HG03135 (cell line): Measurements from ENCODE around the gene MID1IP1.

Experiments used
- ATAC-seq: cut with Tn5 transposase; IDR thresholded peaks from one replicate; pipeline ENCODE4 v1.9.1; 2021; ENCODE audit warnings: mild to moderate bottlenecking, moderate library complexity; ENCODE audit not compliant: unreplicated experiment

The MID1IP1 gene, protein sequence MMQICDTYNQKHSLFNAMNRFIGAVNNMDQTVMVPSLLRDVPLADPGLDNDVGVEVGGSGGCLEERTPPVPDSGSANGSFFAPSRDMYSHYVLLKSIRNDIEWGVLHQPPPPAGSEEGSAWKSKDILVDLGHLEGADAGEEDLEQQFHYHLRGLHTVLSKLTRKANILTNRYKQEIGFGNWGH

GRCh38 chrX:38800981-38801845 is at the start of gene MID1IP1:
Gene MID1IP1 (plus strand): TSS chrX:38801459. CDS start chrX:38804947, 3,488 bp downstream.
- ATAC-seq, result peak; percentile 50

DNA sequence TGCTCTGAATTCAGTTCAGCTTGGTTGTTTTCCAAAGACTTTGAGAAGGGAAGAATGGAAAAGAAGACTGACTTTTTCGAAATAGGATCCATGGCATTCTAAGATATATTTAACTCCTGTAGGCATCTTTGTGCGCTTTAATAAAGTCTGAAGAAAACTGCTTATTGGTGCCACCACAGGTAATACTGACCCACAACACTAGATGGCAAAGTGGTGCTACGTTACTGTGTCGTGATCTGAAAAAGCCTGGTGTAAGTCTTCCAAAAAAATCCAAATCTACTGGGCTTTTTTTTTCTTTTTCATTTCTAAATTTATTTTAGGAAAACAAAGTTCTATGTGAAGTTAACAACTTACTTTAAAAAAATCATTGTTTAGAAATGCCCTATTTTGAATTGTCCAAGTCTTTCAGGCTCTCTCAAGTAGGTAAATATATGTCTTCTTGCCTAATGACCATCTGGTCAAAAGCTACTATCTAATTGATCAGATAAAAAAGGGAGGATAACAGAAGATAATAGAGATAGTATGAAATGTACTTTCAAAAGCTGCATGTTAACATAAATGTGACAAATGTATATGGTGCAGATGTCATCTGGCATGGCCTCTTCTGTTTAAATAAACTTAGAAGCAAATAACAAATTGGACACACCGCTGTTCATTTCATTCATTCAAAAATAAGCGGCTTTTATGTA is 47.0 kb upstream of the MID1IP1 start:
- ATAC-seq, result no peak

DNA sequence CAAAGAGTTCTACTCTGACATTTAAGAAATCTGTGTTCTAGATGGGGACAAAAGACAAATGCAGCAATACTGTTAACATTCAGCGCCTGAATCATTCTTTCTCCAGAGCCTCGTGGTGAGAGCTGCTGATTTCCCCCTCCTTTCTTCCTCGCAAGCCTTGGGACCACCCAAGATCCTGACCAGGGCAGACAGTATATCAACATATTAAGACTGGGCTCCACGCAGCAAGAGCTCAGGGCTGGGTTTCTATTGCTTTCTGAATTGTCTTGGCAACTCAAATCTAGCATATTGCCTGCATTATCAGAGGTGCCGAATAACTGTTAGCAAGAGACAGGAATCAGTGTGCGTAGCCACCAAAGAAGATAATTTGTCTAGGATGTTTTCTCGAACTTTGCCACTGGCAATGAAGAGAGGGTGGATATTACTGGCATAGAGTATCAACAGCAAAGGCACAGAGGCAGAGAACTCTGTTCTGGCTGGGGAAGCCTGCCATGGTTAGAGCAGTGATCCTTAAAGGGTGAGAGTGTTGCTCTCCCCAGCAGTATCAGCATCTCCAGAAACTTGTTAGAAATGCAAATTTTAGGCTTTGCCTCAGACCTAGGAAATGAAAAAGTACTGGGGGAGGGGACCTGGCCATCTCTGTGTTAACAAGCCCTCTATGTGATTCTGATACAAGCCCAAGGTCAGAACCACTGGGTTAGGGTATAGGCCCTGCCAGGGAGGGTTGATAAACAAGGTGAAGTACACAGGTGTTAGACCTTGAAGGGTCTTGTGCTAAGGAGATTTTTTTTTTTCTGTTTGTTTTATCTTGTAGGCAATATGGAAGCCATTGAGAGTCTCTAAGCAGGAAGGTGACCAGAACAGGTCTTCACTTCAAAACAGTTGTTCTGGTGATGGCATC is 46.2 kb upstream of the MID1IP1 start:
- no peak for ATAC-seq

DNA sequence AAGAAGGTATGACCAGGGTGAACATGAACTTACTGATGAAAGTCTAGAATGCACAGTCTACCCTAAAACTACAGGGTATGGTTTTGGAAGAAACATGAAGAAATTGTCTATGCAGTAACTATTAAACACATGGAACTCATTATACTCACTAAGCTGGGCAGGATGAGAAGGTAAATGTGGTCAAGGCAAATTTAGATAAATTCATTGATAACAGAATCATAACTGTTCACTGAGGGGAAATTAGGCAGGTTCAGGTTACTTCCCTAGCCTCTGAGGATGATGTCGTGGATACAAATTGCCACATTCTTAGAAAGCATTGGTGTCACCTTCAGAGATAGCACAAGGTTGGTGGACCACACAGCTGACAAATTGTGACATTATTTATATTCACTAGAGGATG is 40.4 kb upstream of the MID1IP1 start:
- ATAC-seq, result no peak

GRCh38 chrX:38768079-38768478 is 33.2 kb upstream of the MID1IP1 start:
- no peak for ATAC-seq

DNA sequence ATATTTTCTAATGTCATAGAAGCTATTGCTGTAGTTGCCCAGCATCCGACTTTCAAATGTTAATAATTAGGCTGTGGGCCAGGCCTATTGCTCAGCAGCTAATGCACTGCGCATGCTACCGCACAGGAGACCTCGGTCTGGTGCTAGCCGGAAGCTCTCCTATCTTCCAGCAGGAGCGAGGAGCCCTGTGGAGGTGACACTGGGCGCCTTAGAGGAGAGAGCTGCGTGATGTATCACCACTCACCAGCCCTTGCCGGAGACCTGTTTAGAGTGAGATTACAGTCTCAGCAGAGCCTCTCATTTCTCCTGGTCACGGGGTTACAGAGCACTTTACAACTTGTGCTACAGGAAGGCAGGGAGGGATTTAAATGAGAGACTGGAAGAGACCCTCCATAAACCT is 31.1 kb upstream of the MID1IP1 start:
- no peak for ATAC-seq

GRCh38 chrX:38774249-38774648 is 27.0 kb upstream of the MID1IP1 start:
- ATAC-seq, result no peak

- ATAC-seq, result no peak
These were observed 4.3 kb upstream of the MID1IP1 start for GRCh38 chrX:38796946-38797345.

DNA sequence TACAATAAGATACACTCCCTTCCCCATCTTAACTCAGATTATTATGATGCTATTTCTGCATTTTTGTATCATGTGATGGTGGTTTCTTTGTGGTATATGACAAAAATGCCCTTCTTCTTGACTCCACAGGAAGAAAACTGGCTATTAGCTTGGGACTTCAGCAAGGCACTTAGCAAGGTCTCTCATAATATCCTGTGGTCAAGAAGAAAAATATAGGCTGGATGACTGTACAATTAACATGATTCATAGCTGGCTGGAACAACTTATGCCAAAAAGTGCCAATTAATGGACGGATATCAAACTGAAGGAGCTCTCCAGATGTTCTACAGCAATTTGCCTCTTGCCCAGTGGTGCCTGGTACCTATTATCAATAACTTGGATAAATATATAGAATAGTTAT is 2.3 kb upstream of the MID1IP1 start:
- ATAC-seq, result no peak

GRCh38 chrX:38799995-38800580 is 1.2 kb upstream of the MID1IP1 start:
- no peak for ATAC-seq

DNA sequence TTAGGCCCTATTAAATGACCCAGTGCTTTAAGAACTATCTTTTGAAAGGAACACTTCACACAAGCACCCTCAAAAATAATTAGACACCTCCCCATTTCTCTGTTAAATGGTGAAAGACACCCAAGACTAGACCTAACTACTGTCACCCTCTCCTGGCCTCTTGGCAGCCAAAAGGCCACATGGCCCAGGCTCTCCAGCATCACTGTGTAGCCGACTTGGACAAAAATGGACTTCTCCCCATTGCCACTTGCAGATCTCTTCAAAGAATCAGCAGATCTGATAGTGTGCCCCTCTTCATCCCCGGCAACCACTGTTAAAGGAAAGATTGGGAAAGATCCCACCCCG is 2.0 kb downstream of the MID1IP1 start:
- ATAC-seq, result no peak

DNA sequence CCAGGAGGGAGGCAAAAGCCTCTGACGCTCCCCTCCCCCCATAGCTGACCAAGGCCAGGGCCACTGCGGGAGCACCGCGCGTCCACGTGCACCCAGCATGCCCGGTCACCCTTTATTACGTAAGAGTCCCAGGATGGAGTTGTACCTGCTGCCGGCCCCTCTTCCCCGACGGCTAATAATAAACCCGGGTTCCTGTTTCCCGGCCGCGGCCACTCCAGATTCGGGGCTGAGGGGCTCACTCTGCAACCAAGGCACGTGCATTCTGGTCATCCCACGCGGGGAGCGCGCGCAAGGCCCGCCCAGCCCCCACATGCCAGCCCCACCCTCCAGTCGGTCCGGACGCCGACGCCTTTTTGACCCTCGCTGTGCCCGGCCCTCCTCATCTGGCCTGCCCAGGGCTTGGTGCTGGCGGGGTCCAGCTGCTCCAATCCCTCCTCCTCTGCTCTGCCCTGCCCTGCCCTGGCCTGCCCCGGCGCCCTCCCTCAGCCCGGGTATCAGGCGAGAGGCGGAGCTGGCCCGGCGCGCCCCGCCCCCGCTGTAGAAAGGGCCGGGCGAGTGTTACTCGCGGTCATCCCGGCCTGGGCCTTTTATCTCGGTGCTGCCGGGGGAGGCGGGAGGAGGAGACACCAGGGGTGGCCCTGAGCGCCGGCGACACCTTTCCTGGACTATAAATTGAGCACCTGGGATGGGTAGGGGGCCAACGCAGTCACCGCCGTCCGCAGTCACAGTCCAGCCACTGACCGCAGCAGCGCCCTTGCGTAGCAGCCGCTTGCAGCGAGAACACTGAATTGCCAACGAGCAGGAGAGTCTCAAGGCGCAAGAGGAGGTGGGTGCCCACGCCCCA is 2.6 kb downstream of the MID1IP1 start:
- ATAC-seq, result peak; percentile 53

- peak; percentile 2 for ATAC-seq
These were observed 3.1 kb downstream of the MID1IP1 start for GRCh38 chrX:38804432-38804681.

DNA sequence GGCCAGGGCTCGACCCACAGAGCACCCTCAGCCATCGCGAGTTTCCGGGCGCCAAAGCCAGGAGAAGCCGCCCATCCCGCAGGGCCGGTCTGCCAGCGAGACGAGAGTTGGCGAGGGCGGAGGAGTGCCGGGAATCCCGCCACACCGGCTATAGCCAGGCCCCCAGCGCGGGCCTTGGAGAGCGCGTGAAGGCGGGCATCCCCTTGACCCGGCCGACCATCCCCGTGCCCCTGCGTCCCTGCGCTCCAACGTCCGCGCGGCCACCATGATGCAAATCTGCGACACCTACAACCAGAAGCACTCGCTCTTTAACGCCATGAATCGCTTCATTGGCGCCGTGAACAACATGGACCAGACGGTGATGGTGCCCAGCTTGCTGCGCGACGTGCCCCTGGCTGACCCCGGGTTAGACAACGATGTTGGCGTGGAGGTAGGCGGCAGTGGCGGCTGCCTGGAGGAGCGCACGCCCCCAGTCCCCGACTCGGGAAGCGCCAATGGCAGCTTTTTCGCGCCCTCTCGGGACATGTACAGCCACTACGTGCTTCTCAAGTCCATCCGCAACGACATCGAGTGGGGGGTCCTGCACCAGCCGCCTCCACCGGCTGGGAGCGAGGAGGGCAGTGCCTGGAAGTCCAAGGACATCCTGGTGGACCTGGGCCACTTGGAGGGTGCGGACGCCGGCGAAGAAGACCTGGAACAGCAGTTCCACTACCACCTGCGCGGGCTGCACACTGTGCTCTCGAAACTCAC is 3.6 kb downstream of the MID1IP1 start:
- ATAC-seq, result peak; percentile 1

GRCh38 chrX:38805432-38806389 is 4.5 kb downstream of the MID1IP1 start:
- no peak for ATAC-seq

DNA sequence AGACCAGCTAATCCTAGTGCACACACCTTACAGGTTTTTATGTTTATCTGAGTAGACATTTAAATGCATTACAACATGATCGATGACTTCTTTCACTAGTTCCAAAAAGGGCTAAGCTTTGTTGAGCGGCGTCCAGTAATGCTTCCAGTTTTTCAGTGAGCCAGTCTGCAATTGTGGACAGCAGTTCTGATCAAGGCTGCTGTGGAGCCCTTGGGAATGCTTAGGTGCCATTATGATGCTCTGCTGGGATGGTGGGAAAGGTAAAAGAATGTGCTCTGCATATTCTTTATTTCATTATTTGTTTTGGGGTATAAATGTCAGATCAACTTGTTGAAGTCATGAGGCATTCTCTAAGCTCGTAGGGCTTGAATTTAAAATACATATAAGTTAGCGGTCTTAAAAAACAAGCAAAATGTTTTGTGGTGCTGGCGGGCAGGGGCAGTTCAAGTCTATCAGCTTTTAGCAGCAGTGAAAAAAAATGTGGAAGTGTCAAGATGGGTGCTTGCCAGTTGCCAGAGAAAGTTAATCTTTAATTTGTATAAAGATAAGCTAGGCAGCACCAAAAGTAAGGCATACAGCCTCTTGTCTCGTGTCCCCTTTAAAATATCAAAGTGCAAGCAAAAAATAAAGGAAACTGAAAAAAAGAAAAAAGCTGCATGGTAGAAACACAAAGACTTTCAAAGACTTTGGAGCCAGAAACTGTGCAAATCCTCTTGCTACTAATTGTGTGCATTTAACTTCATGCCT is 5.8 kb downstream of the MID1IP1 start:
- ATAC-seq, result no peak

DNA sequence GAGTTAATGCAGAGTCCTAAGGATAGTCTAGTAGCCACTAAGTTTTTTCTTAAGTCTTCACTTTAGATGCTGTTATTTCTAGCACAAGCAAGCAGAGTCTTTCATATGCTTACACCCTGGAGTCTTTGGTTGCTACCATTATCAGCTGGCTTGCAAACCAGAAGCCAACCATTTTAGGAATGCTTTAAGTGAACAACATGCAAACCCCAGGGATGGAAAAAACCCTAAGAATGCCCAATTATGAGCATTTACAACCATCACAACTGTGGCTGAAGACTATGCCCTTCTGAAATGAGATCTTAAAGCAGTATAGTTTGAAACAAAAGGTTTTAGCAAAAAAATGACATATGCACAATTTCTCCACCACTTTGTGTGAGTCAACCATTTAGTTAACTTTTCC is 6.6 kb downstream of the MID1IP1 start:
- no peak for ATAC-seq
